Osteocyte (in vitro differentiated cells): Measurements from ENCODE around the gene RGS12. TPM values are rescaled to one million over a fixed set of nuclear protein-coding genes. Genes with fewer than 3 reads are reported as not detected.

ENCODE experiments used
- DNase-seq: peaks from one replicate; pipeline ENCODE4 v3.0.0; 2021; ENCODE audit warnings: mixed read lengths; ENCODE audit not compliant: unreplicated experiment; ENCODE audit errors: extremely low spot score
- H3K27ac Mint-ChIP-seq: one replicate; pipeline ENCODE4 v1.8.0; 2021; ENCODE audit warnings: mild to moderate bottlenecking, mixed read lengths; ENCODE audit not compliant: unreplicated experiment
- H3K27me3 Mint-ChIP-seq: one replicate; pipeline ENCODE4 v1.8.0; 2021; ENCODE audit warnings: mixed read lengths; ENCODE audit not compliant: unreplicated experiment
- H3K36me3 Mint-ChIP-seq: one replicate; pipeline ENCODE4 v1.8.0; 2021; ENCODE audit warnings: mixed read lengths; ENCODE audit not compliant: unreplicated experiment
- H3K4me1 Mint-ChIP-seq: one replicate; pipeline ENCODE4 v1.8.0; 2021; ENCODE audit warnings: mixed read lengths; ENCODE audit not compliant: unreplicated experiment
- H3K4me3 Mint-ChIP-seq: one replicate; pipeline ENCODE4 v1.8.0; 2021; ENCODE audit warnings: mild to moderate bottlenecking, moderate library complexity, mixed read lengths; ENCODE audit not compliant: unreplicated experiment
- H3K9me3 Mint-ChIP-seq: one replicate; pipeline ENCODE4 v1.8.0; 2021; ENCODE audit warnings: mixed read lengths; ENCODE audit not compliant: unreplicated experiment
- total RNA-seq: library from RNA; stranded (reverse); gene quantifications from 2 replicates; pipeline ENCODE4 v1.2.1, GENCODE V29; 2021
- TF ChIP-seq, protein P1 (sequence below): fragments of 200-600 bp; sonication (generic); IDR thresholded peaks from 2 replicates; pipeline ENCODE4 v1.5.0; 2021; ENCODE audit warnings: antibody characterized with exemption, mild to moderate bottlenecking, moderate library complexity

RGS12 gene
- total RNA-seq, 1 donor from 2014 or later: 32.5 TPM

GRCh38 chr4:3303565-3303824 lies 10.7 kb downstream of the RGS12 start:
- Mint-ChIP-seq H3K27ac (no peak overlapping the region), H3K36me3 (peaks cover 3% of the 10 kb centered on the region), H3K9me3 (no peaks in the 10 kb centered on the region), H3K4me3 (no peak overlapping the region), H3K27me3 (no peaks in the 10 kb centered on the region), H3K4me1 (peaks cover 20% of the 10 kb centered on the region)
- TF ChIP-seq, protein P1, sequence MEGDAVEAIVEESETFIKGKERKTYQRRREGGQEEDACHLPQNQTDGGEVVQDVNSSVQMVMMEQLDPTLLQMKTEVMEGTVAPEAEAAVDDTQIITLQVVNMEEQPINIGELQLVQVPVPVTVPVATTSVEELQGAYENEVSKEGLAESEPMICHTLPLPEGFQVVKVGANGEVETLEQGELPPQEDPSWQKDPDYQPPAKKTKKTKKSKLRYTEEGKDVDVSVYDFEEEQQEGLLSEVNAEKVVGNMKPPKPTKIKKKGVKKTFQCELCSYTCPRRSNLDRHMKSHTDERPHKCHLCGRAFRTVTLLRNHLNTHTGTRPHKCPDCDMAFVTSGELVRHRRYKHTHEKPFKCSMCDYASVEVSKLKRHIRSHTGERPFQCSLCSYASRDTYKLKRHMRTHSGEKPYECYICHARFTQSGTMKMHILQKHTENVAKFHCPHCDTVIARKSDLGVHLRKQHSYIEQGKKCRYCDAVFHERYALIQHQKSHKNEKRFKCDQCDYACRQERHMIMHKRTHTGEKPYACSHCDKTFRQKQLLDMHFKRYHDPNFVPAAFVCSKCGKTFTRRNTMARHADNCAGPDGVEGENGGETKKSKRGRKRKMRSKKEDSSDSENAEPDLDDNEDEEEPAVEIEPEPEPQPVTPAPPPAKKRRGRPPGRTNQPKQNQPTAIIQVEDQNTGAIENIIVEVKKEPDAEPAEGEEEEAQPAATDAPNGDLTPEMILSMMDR: no peak
- DNase-seq: no peak

DNA sequence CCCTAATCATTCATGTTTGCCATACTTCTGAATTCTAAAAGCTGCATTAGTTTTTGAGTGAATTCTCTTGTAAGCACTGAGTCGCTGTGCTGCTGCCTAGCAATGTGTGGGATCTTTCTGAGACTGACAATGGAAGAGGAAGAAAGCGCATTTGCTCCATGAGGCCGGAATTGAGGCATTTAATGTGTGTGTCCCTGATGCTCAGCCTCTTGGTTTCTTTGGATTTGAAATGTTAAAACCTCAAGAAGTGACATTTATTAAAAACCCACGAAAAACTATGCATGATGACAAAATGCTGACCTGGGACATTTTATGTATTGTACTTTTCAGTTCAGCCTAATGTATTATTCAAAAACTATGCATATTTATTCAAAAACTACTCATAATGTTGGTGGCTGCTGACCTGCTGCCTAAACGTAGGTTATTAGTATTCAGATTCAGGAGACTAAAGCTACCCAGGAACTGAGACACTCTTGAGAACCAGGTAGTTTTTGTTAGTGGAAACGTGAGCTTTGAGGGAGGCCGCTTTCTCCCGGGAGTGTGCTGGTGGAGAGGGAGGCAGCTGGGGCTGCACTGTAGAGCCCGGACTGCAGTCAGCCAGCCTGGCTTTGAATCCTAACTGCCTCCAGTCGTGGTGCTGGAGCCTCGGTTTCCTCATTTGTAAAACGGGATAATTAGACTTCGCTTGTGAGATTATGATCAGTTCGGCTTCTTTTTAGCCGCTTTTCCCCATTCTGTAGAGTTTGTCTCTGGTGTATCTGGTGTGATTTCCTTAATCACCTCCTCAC lies 11.3 kb downstream of the RGS12 start:
- Mint-ChIP-seq H3K4me1 (peaks cover 20% of the 10 kb centered on the region), H3K9me3 (no peaks in the 10 kb centered on the region), H3K27ac (no peak overlapping the region), H3K27me3 (no peaks in the 10 kb centered on the region), H3K36me3 (no peaks in the 10 kb centered on the region), H3K4me3 (no peak overlapping the region)
- no peak for DNase-seq
- TF ChIP-seq, protein P1: no peak

- Mint-ChIP-seq H3K36me3 (no peaks in the 10 kb centered on the region), H3K27me3 (no peaks in the 10 kb centered on the region), H3K9me3 (no peaks in the 10 kb centered on the region), H3K27ac (no peak overlapping the region), H3K4me1 (peaks cover 20% of the 10 kb centered on the region), H3K4me3 (no peak overlapping the region)
- TF ChIP-seq, protein P1: no peak
- DNase-seq: no peak
Observed at GRCh38 chr4:3304831-3305609, 12.2 kb downstream of the RGS12 start.

- H3K9me3 Mint-ChIP-seq: no peaks in the 10 kb centered on the region
- no peaks in the 10 kb centered on the region for H3K27me3 Mint-ChIP-seq
- H3K36me3 Mint-ChIP-seq: no peaks in the 10 kb centered on the region
- no peak overlapping the region for H3K27ac Mint-ChIP-seq
- no peak overlapping the region for H3K4me3 Mint-ChIP-seq
- H3K4me1 Mint-ChIP-seq: peaks cover 20% of the 10 kb centered on the region
- TF ChIP-seq, protein P1: no peak
- no peak for DNase-seq
Observed at GRCh38 chr4:3305610-3306371, 13.0 kb downstream of the RGS12 start.

GRCh38 chr4:3306450-3306849 lies 13.6 kb downstream of the RGS12 start:
- Mint-ChIP-seq H3K9me3 (no peaks in the 10 kb centered on the region), H3K4me1 (peaks cover 18% of the 10 kb centered on the region), H3K27me3 (no peaks in the 10 kb centered on the region), H3K27ac (no peak overlapping the region), H3K4me3 (no peak overlapping the region), H3K36me3 (no peaks in the 10 kb centered on the region)
- TF ChIP-seq, protein P1: no peak
- no peak for DNase-seq
